SK-N-MC (cell line): ENCODE results near the gene CCDC69.

ENCODE experiments used
- EZH2 ChIP-seq: fragments of 200-600 bp; sonication (generic); IDR thresholded peaks from one replicate; pipeline ENCODE4 v1.6.1; 2017; ENCODE audit warnings: antibody characterized with exemption
- FOXP2 ChIP-seq: optimal IDR thresholded peaks from 2 replicates; pipeline ENCODE3; 2011; ENCODE audit warnings: mild to moderate bottlenecking, moderate library complexity; ENCODE audit not compliant: insufficient read depth; ENCODE audit errors: extremely low read length, control extremely low read depth
- POLR2AphosphoS5 ChIP-seq: IDR thresholded peaks from 2 replicates; pipeline ENCODE4 v1.6.1; 2012; ENCODE audit warnings: mild to moderate bottlenecking, low read depth, low read length, borderline replicate concordance

GRCh38 chr5:151186538-151186937 is 37.4 kb downstream of the CCDC69 start:
- TF ChIP-seq EZH2 (no peak), POLR2AphosphoS5 (no peak), FOXP2 (no peak)
